SU-DHL-6 (cell line): ENCODE data around the gene FERMT2.

Experiments
- H2AFZ ChIP-seq: fragments of 200-600 bp; sonication (generic); 2 replicates; pipeline ENCODE4 v1.6.1; 2014; ENCODE audit warnings: low read depth, mild to moderate bottlenecking, moderate library complexity, mixed read lengths, antibody characterized with exemption, low read length; ENCODE audit not compliant: severe bottlenecking
- H3F3A ChIP-seq: fragments of 200-600 bp; shearing (Covaris generic); 2 replicates; pipeline ENCODE4 v1.6.0; 2016; ENCODE audit warnings: antibody characterized with exemption, mild to moderate bottlenecking; ENCODE audit not compliant: insufficient read depth
- H3K27ac ChIP-seq: fragments of 200-600 bp; sonication (generic); 2 replicates; pipeline ENCODE4 v1.5.1; 2016; ENCODE audit warnings: low read depth, mild to moderate bottlenecking, low read length, moderate library complexity, mixed read lengths
- H3K27me3 ChIP-seq: fragments of 200-600 bp; sonication (generic), shearing (Covaris generic); 2 replicates; pipeline ENCODE4 v1.6.0; 2014; ENCODE audit warnings: mild to moderate bottlenecking, low read length
- H3K36me3 ChIP-seq: fragments of 200-600 bp; sonication (generic); 2 replicates; pipeline ENCODE4 v1.6.1; 2014; ENCODE audit warnings: mild to moderate bottlenecking, low read length, mixed read lengths
- H3K4me2 ChIP-seq: fragments of 300-600, 200-600 bp; shearing (Covaris generic), sonication (generic); 2 replicates; pipeline ENCODE4 v1.6.0; 2014; ENCODE audit warnings: low read length, low read depth, mild to moderate bottlenecking; ENCODE audit not compliant: poor library complexity, severe bottlenecking
- H3K4me3 ChIP-seq: fragments of 200-600 bp; sonication (generic); 2 replicates; pipeline ENCODE4 v1.5.1; 2014; ENCODE audit warnings: antibody characterized with exemption, low read length, mild to moderate bottlenecking, mixed read lengths; ENCODE audit not compliant: insufficient read depth, poor library complexity, severe bottlenecking
- H3K79me2 ChIP-seq: fragments of 200-600 bp; sonication (generic); 2 replicates; pipeline ENCODE4 v1.6.1; 2014; ENCODE audit warnings: mild to moderate bottlenecking, low read length, moderate library complexity; ENCODE audit not compliant: insufficient read depth
- H3K9ac ChIP-seq: fragments of 200-600 bp; sonication (generic); 2 replicates; pipeline ENCODE4 v1.7.0; 2014; ENCODE audit warnings: mild to moderate bottlenecking, low read length
- H3K9me2 ChIP-seq: fragments of 200-600 bp; sonication (generic); replicated peaks from 2 replicates; pipeline ENCODE4 v1.6.1; 2014; ENCODE audit warnings: low read length; ENCODE audit not compliant: insufficient read depth
- H3K9me3 ChIP-seq: fragments of 200-600 bp; sonication (generic); 2 replicates; pipeline ENCODE4 v1.6.1; 2014; ENCODE audit warnings: low read length, mixed read lengths; ENCODE audit not compliant: insufficient read depth
- H4K20me1 ChIP-seq: fragments of 200-600 bp; sonication (generic); 2 replicates; pipeline ENCODE4 v1.6.1; 2014; ENCODE audit warnings: low read depth, mild to moderate bottlenecking, antibody characterized with exemption, low read length, moderate library complexity, mixed read lengths
- EZH2phosphoT487 ChIP-seq: fragments of 200-600 bp; sonication (generic), shearing (Covaris generic); conservative IDR thresholded peaks from 2 replicates; pipeline ENCODE4 v1.6.1; 2018; ENCODE audit warnings: mild to moderate bottlenecking, antibody characterized with exemption, low read length, moderate library complexity, mixed read lengths
- TF ChIP-seq, protein P1 (sequence below): fragments of 200-600 bp; sonication (generic); IDR thresholded peaks from one replicate; pipeline ENCODE4 v1.5.1; 2017; ENCODE audit warnings: antibody characterized with exemption, mild to moderate bottlenecking, low read length, moderate library complexity; ENCODE audit not compliant: insufficient read depth, poor library complexity, severe bottlenecking

Gene FERMT2

DNA sequence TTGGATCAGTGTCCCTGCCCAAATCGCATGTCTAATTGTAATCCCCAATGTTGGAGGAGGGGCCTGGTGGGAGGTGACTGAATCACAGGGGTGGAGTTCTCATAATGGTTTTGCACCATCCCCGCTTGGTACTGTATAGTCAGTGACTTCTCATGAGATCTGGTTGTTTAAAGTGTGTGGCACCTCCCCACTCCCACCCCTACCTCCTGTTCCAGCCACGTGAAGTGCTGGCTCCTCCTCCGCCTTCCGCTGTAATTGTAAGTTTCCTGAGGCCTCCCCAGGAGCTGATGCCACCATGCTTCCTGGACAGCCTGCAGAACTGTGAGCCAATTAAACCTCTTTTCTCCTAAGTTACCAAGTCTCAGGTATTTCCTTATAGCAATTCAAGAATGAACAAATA, 67.2 kb downstream of the FERMT2 start:
- no peaks in the 10 kb centered on the region for H4K20me1 ChIP-seq
- no peaks in the 10 kb centered on the region for H3K9me3 ChIP-seq
- H3K4me3 ChIP-seq, result no peak overlapping the region
- H3K4me2 ChIP-seq, result no peak overlapping the region
- H3K27me3 ChIP-seq, result no peaks in the 10 kb centered on the region
- H3F3A ChIP-seq, result no peaks in the 10 kb centered on the region
- no peaks in the 10 kb centered on the region for H3K36me3 ChIP-seq
- H3K9me2 ChIP-seq, result no peaks in the 10 kb centered on the region
- no peaks in the 10 kb centered on the region for H3K79me2 ChIP-seq
- TF ChIP-seq, protein P1, sequence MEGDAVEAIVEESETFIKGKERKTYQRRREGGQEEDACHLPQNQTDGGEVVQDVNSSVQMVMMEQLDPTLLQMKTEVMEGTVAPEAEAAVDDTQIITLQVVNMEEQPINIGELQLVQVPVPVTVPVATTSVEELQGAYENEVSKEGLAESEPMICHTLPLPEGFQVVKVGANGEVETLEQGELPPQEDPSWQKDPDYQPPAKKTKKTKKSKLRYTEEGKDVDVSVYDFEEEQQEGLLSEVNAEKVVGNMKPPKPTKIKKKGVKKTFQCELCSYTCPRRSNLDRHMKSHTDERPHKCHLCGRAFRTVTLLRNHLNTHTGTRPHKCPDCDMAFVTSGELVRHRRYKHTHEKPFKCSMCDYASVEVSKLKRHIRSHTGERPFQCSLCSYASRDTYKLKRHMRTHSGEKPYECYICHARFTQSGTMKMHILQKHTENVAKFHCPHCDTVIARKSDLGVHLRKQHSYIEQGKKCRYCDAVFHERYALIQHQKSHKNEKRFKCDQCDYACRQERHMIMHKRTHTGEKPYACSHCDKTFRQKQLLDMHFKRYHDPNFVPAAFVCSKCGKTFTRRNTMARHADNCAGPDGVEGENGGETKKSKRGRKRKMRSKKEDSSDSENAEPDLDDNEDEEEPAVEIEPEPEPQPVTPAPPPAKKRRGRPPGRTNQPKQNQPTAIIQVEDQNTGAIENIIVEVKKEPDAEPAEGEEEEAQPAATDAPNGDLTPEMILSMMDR, result no peak
- no peak for TF ChIP-seq EZH2phosphoT487
- no peak overlapping the region for H2AFZ ChIP-seq
- no peak overlapping the region for H3K27ac ChIP-seq
- no peak overlapping the region for H3K9ac ChIP-seq

DNA sequence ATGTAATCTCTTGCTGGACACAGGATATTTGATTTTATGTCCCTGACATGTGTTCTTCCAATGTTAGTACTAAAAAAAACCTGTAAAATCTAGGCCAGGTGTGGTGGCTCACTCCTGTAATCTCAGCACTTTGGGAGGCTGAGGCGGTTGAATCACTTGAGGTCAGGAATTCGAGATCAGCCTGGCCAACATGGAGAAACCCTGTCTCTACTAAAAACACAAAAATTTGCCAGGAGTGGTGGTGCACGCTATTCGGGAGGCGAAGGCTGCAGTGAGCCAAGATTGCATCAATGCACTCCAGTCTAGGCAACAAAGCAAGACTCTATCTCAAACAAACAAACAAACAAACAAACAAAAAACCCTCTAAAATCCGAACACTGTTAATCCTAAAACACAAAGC, 68.0 kb downstream of the FERMT2 start:
- Histone ChIP-seq H3K4me3 (no peak overlapping the region), H3K27me3 (no peaks in the 10 kb centered on the region), H3K36me3 (no peaks in the 10 kb centered on the region), H3K4me2 (no peak overlapping the region), H4K20me1 (no peaks in the 10 kb centered on the region), H3K27ac (no peak overlapping the region), H3K9me3 (no peaks in the 10 kb centered on the region), H2AFZ (no peak overlapping the region), H3K79me2 (no peaks in the 10 kb centered on the region), H3K9me2 (no peaks in the 10 kb centered on the region), H3K9ac (no peak overlapping the region), H3F3A (no peaks in the 10 kb centered on the region)
- TF ChIP-seq, protein P1, result no peak
- TF ChIP-seq EZH2phosphoT487, result no peak

DNA sequence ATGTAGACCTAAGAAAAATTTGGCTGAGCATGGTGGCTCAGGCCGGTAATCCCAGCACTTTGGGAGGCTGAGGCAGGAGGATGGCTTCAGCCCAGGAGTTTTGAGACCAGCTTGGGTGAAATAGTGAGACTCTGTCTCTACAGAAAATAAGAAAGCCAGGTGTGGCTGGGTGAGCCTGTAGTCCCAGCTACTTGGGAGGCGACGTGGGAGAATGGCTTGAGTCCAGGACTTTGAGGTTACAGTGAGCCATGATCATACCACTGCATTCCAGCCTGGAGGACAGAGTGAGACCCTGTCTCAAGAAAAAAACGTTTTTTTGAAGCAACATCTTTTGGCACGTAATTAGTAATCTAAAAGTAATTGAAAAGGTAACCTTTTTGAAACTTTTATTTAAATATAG, 70.9 kb downstream of the FERMT2 start:
- TF ChIP-seq, protein P1, result no peak
- TF ChIP-seq EZH2phosphoT487, result no peak
- no peaks in the 10 kb centered on the region for H3K36me3 ChIP-seq
- H2AFZ ChIP-seq, result no peak overlapping the region
- no peak overlapping the region for H3K27ac ChIP-seq
- no peaks in the 10 kb centered on the region for H4K20me1 ChIP-seq
- no peaks in the 10 kb centered on the region for H3F3A ChIP-seq
- no peaks in the 10 kb centered on the region for H3K27me3 ChIP-seq
- H3K4me2 ChIP-seq, result no peak overlapping the region
- H3K9ac ChIP-seq, result no peak overlapping the region
- no peak overlapping the region for H3K4me3 ChIP-seq
- no peaks in the 10 kb centered on the region for H3K79me2 ChIP-seq
- H3K9me3 ChIP-seq, result no peaks in the 10 kb centered on the region
- no peaks in the 10 kb centered on the region for H3K9me2 ChIP-seq
